IMR-90 (cell line): ENCODE data around the gene APP. TPM values are rescaled to one million over a fixed set of nuclear protein-coding genes. Genes with fewer than 3 reads are reported as not detected.

Source experiments
- ATAC-seq: fragments of 200-7000 bp; cut with Tn5 transposase; 2 replicates; pipeline ENCODE4 v1.9.1; 2020; ENCODE audit warnings: low read depth, mild to moderate bottlenecking, moderate library complexity
- BruUV-seq: library from RNA; stranded (reverse); fragments of 400-500 nt; replicated peaks from 2 replicates; lab custom pipeline; 2021; lab: Mats Ljungman, UMichigan
- CTCF ChIA-PET: fragments of 300-600 bp; formaldehyde crosslinking; extraction: SDS; loops from one replicate; lab custom pipeline; 2021; ENCODE audit warnings: antibody characterized with exemption; lab: Yijun Ruan, JAX
- POLR2A ChIA-PET: fragments of 300-600 bp; sonication (Branson Sonifier 250); formaldehyde crosslinking; loops from one replicate; lab custom pipeline; 2022; ENCODE audit warnings: antibody characterized with exemption; ENCODE audit not compliant: unreplicated experiment; lab: Charles Lee
- DNase-seq: peaks from one replicate; pipeline ENCODE4 v3.0.0; 2013
- H2AFZ ChIP-seq: replicated peaks from 2 replicates; pipeline ENCODE3; 2013; ENCODE audit warnings: low read length, mild to moderate bottlenecking; ENCODE audit not compliant: poor library complexity
- H2AK5ac ChIP-seq: 2 replicates; pipeline ENCODE4 v1.6.1; 2013; ENCODE audit warnings: low read depth, low read length, inconsistent platforms
- H2AK9ac ChIP-seq: replicated peaks from 2 replicates; pipeline ENCODE3; 2013; ENCODE audit warnings: mild to moderate bottlenecking, low read depth, low read length, moderate library complexity; ENCODE audit not compliant: poor library complexity
- H2BK120ac ChIP-seq: 2 replicates; pipeline ENCODE4 v1.6.1; 2013; ENCODE audit warnings: low read depth, low read length, inconsistent platforms
- H2BK15ac ChIP-seq: 3 replicates; pipeline ENCODE4 v1.6.1; 2013; ENCODE audit warnings: low read depth, low read length, inconsistent platforms
- H2BK20ac ChIP-seq: 2 replicates; pipeline ENCODE4 v1.6.1; 2013; ENCODE audit warnings: low read depth, mild to moderate bottlenecking, inconsistent platforms, low read length, moderate library complexity
- H2BK5ac ChIP-seq: 2 replicates; pipeline ENCODE4 v1.6.1; 2013; ENCODE audit warnings: mild to moderate bottlenecking, low read depth, low read length, inconsistent platforms; ENCODE audit not compliant: poor library complexity, severe bottlenecking
- H3K14ac ChIP-seq: replicated peaks from 2 replicates; pipeline ENCODE4 v1.6.1; 2013; ENCODE audit warnings: low read depth, low read length, inconsistent platforms
- H3K18ac ChIP-seq: 2 replicates; pipeline ENCODE4 v1.6.1; 2013; ENCODE audit warnings: low read depth, low read length, control low read depth
- H3K23ac ChIP-seq: 2 replicates; pipeline ENCODE4 v1.6.1; 2013; ENCODE audit warnings: low read depth, low read length, inconsistent platforms
- H3K27ac ChIP-seq: 2 replicates; pipeline ENCODE4 v1.5.1; 2013; ENCODE audit warnings: mild to moderate bottlenecking, control low read depth, low read length; ENCODE audit not compliant: insufficient read depth
- H3K27me3 ChIP-seq: 2 replicates; pipeline ENCODE4 v1.6.1; 2013; ENCODE audit warnings: low read length; ENCODE audit not compliant: control insufficient read depth, insufficient read depth
- H3K36me3 ChIP-seq: 2 replicates; pipeline ENCODE4 v1.6.1; 2013; ENCODE audit warnings: low read length, mixed read lengths; ENCODE audit not compliant: control insufficient read depth, insufficient read depth
- H3K4ac ChIP-seq: 2 replicates; pipeline ENCODE4 v1.6.1; 2013; ENCODE audit warnings: low read depth, low read length, inconsistent platforms
- H3K4me1 ChIP-seq: 2 replicates; pipeline ENCODE4 v1.6.1; 2013; ENCODE audit warnings: low read length, mixed read lengths; ENCODE audit not compliant: control insufficient read depth, insufficient read depth
- H3K4me2 ChIP-seq: 2 replicates; pipeline ENCODE4 v1.6.1; 2013; ENCODE audit warnings: low read depth, mild to moderate bottlenecking, control low read depth, low read length, moderate library complexity
- H3K4me3 ChIP-seq: 2 replicates; pipeline ENCODE4 v1.5.1; 2013; ENCODE audit warnings: low read depth, mild to moderate bottlenecking, control low read depth, low read length, moderate library complexity; ENCODE audit not compliant: insufficient read depth
- H3K56ac ChIP-seq: 2 replicates; pipeline ENCODE4 v1.6.1; 2013; ENCODE audit warnings: low read length, inconsistent platforms; ENCODE audit not compliant: insufficient read depth; ENCODE audit errors: extremely low read depth
- H3K79me1 ChIP-seq, 2 experiments: 2 replicates each; pipeline ENCODE4 v1.6.1; 2013; ENCODE audit warnings: low read length in 2 of 2, inconsistent platforms in 1 of 2, low read depth in 1 of 2
- H3K9ac ChIP-seq: 2 replicates; pipeline ENCODE4 v1.6.1; 2013; ENCODE audit warnings: low read depth, low read length, control low read depth
- H3K9me1 ChIP-seq: 2 replicates; pipeline ENCODE4 v1.6.1; 2013; ENCODE audit warnings: low read length, inconsistent platforms; ENCODE audit not compliant: insufficient read depth
- H3K9me3 ChIP-seq: 2 replicates; pipeline ENCODE4 v1.6.1; 2013; ENCODE audit warnings: low read length; ENCODE audit not compliant: control insufficient read depth, insufficient read depth
- H4K20me1 ChIP-seq: 2 replicates; pipeline ENCODE4 v1.6.1; 2013; ENCODE audit warnings: low read length, inconsistent platforms; ENCODE audit not compliant: insufficient read depth
- H4K5ac ChIP-seq: 2 replicates; pipeline ENCODE4 v1.6.1; 2013; ENCODE audit warnings: mild to moderate bottlenecking, low read depth, low read length, control low read depth
- H4K8ac ChIP-seq, 2 experiments: 2 replicates each; pipeline ENCODE4 v1.6.1; 2013; ENCODE audit warnings: low read depth in 2 of 2, low read length in 2 of 2, control low read depth in 1 of 2, inconsistent platforms in 1 of 2
- H4K91ac ChIP-seq: 2 replicates; pipeline ENCODE4 v1.6.1; 2013; ENCODE audit warnings: low read depth, low read length, inconsistent platforms; ENCODE audit not compliant: insufficient read depth
- NFE2L2 ChIP-seq: fragments of 150-350 bp; IDR thresholded peaks from 2 replicates; pipeline ENCODE4 v1.6.1; 2016; ENCODE audit warnings: low read depth, mild to moderate bottlenecking, low read length
- RFX5 ChIP-seq: IDR thresholded peaks from 2 replicates; pipeline ENCODE4 v1.8.0; 2012; ENCODE audit warnings: low read depth, mild to moderate bottlenecking, low read length, moderate library complexity
- USF2 ChIP-seq: fragments of 150-350 bp; IDR thresholded peaks from 2 replicates; pipeline ENCODE4 v1.6.1; 2017; ENCODE audit warnings: mild to moderate bottlenecking, antibody characterized with exemption, low read length, low read depth
- WGBS, 2 experiments: methylation state at CpG; one replicate each; pipeline versions ENCODE4 v1.1.5 to v1.1.7; 2013; ENCODE audit warnings: missing lambda C conversion rate in 2 of 2; ENCODE audit not compliant: insufficient read length in 1 of 2; ENCODE audit errors: extremely low coverage in 2 of 2; 5-methylcytosine and 5-hydroxymethylcytosine counted together
- dilution Hi-C: fragments of 300-500 bp; cut with HindIII; formaldehyde crosslinking; loops from one replicate; pipeline ENCODE4 v1.14.3; 2018; ENCODE audit warnings: low sequenced_read_pairs; ENCODE audit not compliant: unreplicated experiment
- in situ Hi-C: fragments of 300-500 bp; cut with MboI; formaldehyde crosslinking; loops from 3 replicates; pipeline ENCODE4 v1.14.3; 2019; ENCODE audit warnings: low sequenced_read_pairs, inconsistent platforms, mixed read lengths
- intact Hi-C: fragments of 100-400 bp; cut with micrococcal nuclease; formaldehyde crosslinking; loops from 2 replicates; pipeline ENCODE4 v1.10.0; 2022
- polyA plus RNA-seq, 3 experiments: library from polyadenylated mRNA; depleted of rRNA; stranded (reverse); fragments of >200 nt; gene quantifications; 2 replicates each; pipeline ENCODE4 v1.2.3, GENCODE V29; 2012; ENCODE audit warnings: low replicate concordance in 1 of 3
- total RNA-seq: library from RNA; depleted of rRNA; stranded (reverse); fragments of >200 nt; gene quantifications from 2 replicates; pipeline ENCODE4 v1.2.3, GENCODE V29; 2012
- TF ChIP-seq, protein P1 (sequence below): conservative IDR thresholded peaks from 2 replicates; pipeline ENCODE4 v1.5.1; 2012; ENCODE audit warnings: mild to moderate bottlenecking, low read depth, low read length, improper control_type of control experiment

Gene APP
- total and polyA plus RNA-seq, 2 of the 4 experiments (the other 2 are of a cell fraction) = 191 to 530 TPM

- ATAC-seq = no peak
- no peak overlapping the region for H3K4ac ChIP-seq
- no peak overlapping the region for H3K9ac ChIP-seq
- no peak for DNase-seq
- H4K8ac ChIP-seq = no peak overlapping the region
- no peak overlapping the region for H2BK5ac ChIP-seq
- no peak overlapping the region for H3K18ac ChIP-seq
- in situ Hi-C loops (no loop called here), dilution Hi-C loops (no loop called here), intact Hi-C loops (no loop called here)
- CTCF ChIA-PET = no interaction called here
- WGBS, 2 experiments = 86% methylated on average over 1 of the region's 2 CpGs; no CpG with 5 or more reads in 1 of the 2 experiments
- no peak overlapping the region for H3K4me2 ChIP-seq
- POLR2A ChIA-PET = no interaction called here
- H3K79me1 ChIP-seq = peaks cover 20 to 77% of the 10 kb centered on the region in 2 experiments
- no peak overlapping the region for H2BK120ac ChIP-seq
- H3K14ac ChIP-seq = no peak overlapping the region
- H2AK9ac ChIP-seq = no peak overlapping the region
- no peak overlapping the region for H4K5ac ChIP-seq
- no peak overlapping the region for H4K91ac ChIP-seq
- H2BK15ac ChIP-seq = no peak overlapping the region
- H2AK5ac ChIP-seq = no peak overlapping the region
- no peak overlapping the region for H2BK20ac ChIP-seq
- H3K56ac ChIP-seq = no peak overlapping the region
- H3K4me3 ChIP-seq = no peak overlapping the region
- TF ChIP-seq USF2 (no peak), NFE2L2 (no peak), RFX5 (no peak)
- TF ChIP-seq, protein P1, sequence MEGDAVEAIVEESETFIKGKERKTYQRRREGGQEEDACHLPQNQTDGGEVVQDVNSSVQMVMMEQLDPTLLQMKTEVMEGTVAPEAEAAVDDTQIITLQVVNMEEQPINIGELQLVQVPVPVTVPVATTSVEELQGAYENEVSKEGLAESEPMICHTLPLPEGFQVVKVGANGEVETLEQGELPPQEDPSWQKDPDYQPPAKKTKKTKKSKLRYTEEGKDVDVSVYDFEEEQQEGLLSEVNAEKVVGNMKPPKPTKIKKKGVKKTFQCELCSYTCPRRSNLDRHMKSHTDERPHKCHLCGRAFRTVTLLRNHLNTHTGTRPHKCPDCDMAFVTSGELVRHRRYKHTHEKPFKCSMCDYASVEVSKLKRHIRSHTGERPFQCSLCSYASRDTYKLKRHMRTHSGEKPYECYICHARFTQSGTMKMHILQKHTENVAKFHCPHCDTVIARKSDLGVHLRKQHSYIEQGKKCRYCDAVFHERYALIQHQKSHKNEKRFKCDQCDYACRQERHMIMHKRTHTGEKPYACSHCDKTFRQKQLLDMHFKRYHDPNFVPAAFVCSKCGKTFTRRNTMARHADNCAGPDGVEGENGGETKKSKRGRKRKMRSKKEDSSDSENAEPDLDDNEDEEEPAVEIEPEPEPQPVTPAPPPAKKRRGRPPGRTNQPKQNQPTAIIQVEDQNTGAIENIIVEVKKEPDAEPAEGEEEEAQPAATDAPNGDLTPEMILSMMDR = no peak
- H3K23ac ChIP-seq = no peak overlapping the region
- H2AFZ ChIP-seq = no peak overlapping the region
- BruUV-seq = no TSS peak
- no peaks in the 10 kb centered on the region; the same call in 1 of the 2 replicates for H3K36me3 ChIP-seq
- H3K27ac ChIP-seq = no peak overlapping the region
- peaks cover 5% of the 10 kb centered on the region for H3K4me1 ChIP-seq
- peaks cover 19% of the 10 kb centered on the region for H4K20me1 ChIP-seq
- H3K9me3 ChIP-seq = no peaks in the 10 kb centered on the region
- peaks cover 13% of the 10 kb centered on the region for H3K9me1 ChIP-seq
- H3K27me3 ChIP-seq = no peaks in the 10 kb centered on the region
These were observed 51.5 kb downstream of the APP start for GRCh38 chr21:26118938-26119540.
